ENCODE data around the gene THOC1.

DNA sequence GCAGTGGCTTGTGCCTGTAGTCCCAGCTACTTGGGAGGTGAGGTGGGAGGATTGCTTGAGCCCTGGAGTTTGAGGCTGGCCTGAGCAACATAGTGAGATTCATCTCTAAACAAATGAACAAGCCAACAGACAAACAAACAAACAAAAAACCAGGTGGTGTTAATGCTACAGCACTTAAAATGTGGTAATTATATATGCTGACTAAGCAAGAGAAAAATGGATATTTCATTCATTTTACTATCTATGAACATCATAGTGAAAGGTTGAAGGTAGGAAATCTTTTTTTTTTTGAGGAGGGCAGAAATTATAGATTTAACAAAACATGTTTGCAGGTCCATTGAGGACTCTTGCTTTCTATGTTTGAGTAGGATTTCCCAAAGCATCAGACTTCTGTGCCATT, 42.2 kb upstream of the THOC1 start:
- no peak for TF ChIP-seq EZH2phosphoT487 (IDR thresholded peaks at IDR 0.05)
- TF ChIP-seq EZH2 (IDR thresholded peaks at IDR 0.05) = no peak
- TF ChIP-seq, protein P1, sequence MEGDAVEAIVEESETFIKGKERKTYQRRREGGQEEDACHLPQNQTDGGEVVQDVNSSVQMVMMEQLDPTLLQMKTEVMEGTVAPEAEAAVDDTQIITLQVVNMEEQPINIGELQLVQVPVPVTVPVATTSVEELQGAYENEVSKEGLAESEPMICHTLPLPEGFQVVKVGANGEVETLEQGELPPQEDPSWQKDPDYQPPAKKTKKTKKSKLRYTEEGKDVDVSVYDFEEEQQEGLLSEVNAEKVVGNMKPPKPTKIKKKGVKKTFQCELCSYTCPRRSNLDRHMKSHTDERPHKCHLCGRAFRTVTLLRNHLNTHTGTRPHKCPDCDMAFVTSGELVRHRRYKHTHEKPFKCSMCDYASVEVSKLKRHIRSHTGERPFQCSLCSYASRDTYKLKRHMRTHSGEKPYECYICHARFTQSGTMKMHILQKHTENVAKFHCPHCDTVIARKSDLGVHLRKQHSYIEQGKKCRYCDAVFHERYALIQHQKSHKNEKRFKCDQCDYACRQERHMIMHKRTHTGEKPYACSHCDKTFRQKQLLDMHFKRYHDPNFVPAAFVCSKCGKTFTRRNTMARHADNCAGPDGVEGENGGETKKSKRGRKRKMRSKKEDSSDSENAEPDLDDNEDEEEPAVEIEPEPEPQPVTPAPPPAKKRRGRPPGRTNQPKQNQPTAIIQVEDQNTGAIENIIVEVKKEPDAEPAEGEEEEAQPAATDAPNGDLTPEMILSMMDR (IDR thresholded peaks at IDR 0.05) = no peak
